ENCODE data around the gene KCNT2.

KCNT2 gene

DNA sequence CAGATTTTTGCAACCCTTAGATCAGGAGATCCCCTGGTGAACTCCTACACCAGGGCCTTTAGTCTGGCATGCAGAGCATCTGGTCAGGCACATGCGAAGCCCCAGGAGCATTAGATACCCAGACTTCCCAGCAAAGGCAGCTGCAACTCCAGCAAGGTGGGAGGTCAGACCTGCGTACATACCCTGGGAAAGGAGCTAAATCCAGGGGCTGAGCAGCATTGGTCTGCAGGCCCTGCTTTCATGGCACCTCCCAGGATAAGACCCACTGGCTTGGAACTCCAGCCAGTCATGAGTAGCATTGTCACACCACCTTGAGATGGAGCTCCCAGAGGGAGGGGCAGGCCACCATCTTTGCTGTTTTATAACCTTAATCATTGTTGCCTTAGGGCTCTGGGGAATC lies 92.3 kb downstream of the KCNT2 start:
- TF ChIP-seq TAF1 (IDR thresholded peaks at IDR 0.05; ENCODE audit: low read depth) (no peak), NFIC (IDR thresholded peaks at IDR 0.05) (no peak), EP300 (IDR thresholded peaks at IDR 0.05; ENCODE audit: borderline replicate concordance) (no peak), CREB1 (IDR thresholded peaks at IDR 0.05; ENCODE audit: low read depth) (no peak), YY1 (IDR thresholded peaks at IDR 0.05; ENCODE audit: low read depth) (no peak), RAD21 (IDR thresholded peaks at IDR 0.05; ENCODE audit: low read depth) (no peak), CEBPB (IDR thresholded peaks at IDR 0.05) (no peak), TCF12 (IDR thresholded peaks at IDR 0.05; ENCODE audit: low read depth) (no peak), EGR1 (IDR thresholded peaks at IDR 0.05) (no peak), TEAD4 (IDR thresholded peaks at IDR 0.05) (no peak), ZBTB7A (IDR thresholded peaks at IDR 0.05; ENCODE audit: low read depth) (no peak), FOXM1 (IDR thresholded peaks at IDR 0.05; ENCODE audit: borderline replicate concordance, low read depth) (no peak)
- TF ChIP-seq, protein P1, sequence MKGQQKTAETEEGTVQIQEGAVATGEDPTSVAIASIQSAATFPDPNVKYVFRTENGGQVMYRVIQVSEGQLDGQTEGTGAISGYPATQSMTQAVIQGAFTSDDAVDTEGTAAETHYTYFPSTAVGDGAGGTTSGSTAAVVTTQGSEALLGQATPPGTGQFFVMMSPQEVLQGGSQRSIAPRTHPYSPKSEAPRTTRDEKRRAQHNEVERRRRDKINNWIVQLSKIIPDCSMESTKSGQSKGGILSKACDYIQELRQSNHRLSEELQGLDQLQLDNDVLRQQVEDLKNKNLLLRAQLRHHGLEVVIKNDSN (IDR thresholded peaks at IDR 0.05) = no peak
- TF ChIP-seq, protein P2, sequence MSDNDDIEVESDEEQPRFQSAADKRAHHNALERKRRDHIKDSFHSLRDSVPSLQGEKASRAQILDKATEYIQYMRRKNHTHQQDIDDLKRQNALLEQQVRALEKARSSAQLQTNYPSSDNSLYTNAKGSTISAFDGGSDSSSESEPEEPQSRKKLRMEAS (IDR thresholded peaks at IDR 0.05) = no peak
- TF ChIP-seq, protein P3, sequence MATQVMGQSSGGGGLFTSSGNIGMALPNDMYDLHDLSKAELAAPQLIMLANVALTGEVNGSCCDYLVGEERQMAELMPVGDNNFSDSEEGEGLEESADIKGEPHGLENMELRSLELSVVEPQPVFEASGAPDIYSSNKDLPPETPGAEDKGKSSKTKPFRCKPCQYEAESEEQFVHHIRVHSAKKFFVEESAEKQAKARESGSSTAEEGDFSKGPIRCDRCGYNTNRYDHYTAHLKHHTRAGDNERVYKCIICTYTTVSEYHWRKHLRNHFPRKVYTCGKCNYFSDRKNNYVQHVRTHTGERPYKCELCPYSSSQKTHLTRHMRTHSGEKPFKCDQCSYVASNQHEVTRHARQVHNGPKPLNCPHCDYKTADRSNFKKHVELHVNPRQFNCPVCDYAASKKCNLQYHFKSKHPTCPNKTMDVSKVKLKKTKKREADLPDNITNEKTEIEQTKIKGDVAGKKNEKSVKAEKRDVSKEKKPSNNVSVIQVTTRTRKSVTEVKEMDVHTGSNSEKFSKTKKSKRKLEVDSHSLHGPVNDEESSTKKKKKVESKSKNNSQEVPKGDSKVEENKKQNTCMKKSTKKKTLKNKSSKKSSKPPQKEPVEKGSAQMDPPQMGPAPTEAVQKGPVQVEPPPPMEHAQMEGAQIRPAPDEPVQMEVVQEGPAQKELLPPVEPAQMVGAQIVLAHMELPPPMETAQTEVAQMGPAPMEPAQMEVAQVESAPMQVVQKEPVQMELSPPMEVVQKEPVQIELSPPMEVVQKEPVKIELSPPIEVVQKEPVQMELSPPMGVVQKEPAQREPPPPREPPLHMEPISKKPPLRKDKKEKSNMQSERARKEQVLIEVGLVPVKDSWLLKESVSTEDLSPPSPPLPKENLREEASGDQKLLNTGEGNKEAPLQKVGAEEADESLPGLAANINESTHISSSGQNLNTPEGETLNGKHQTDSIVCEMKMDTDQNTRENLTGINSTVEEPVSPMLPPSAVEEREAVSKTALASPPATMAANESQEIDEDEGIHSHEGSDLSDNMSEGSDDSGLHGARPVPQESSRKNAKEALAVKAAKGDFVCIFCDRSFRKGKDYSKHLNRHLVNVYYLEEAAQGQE (IDR thresholded peaks at IDR 0.05; ENCODE audit: low read depth) = no peak

DNA sequence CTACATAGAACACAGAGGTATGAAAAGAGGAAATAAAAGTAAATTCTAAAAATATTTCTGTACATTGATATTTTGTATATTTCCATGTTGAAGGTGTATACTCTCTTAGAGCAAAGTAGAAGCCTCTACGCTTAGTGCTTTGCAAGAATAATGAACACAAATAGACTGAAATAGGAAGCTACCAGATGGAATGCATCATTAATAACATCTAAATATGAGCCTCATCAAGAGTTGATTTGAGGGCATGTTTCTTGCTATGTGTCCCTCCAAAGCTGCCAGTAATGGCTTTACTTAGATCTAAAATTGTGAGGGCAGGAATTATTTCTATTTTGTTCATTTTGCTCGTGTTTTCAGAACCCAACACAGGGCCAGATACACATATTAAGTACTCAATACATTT lies 94.4 kb downstream of the KCNT2 start:
- TF ChIP-seq CEBPB (IDR thresholded peaks at IDR 0.05) (no peak), TEAD4 (IDR thresholded peaks at IDR 0.05) (no peak), RAD21 (IDR thresholded peaks at IDR 0.05; ENCODE audit: low read depth) (no peak), NFIC (IDR thresholded peaks at IDR 0.05) (no peak), CREB1 (IDR thresholded peaks at IDR 0.05; ENCODE audit: low read depth) (no peak), EGR1 (IDR thresholded peaks at IDR 0.05) (no peak), TCF12 (IDR thresholded peaks at IDR 0.05; ENCODE audit: low read depth) (no peak), YY1 (IDR thresholded peaks at IDR 0.05; ENCODE audit: low read depth) (no peak), ZBTB7A (IDR thresholded peaks at IDR 0.05; ENCODE audit: low read depth) (no peak), EP300 (IDR thresholded peaks at IDR 0.05; ENCODE audit: borderline replicate concordance) (no peak)
- TF ChIP-seq, protein P3 (IDR thresholded peaks at IDR 0.05; ENCODE audit: low read depth) = no peak
- TF ChIP-seq, protein P2 (IDR thresholded peaks at IDR 0.05) = no peak
- TF ChIP-seq, protein P1 (IDR thresholded peaks at IDR 0.05) = no peak

DNA sequence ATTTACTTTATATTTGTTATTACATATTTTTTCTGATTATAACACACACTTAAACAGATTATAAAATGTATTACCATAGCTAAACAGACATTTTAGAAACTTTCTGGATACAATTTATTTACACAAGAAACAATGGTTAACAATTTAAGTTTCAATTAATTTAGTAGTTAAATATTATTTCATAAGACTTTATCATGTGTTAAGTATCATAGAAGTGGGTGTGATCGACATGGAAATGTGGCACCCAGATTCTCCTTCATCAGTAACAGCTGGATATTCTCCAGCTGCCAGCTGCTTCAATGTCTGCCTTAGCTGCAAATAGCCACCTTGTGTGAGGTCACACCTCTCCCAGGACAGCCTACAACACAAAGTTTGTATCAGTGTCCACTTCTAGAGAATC lies 97.8 kb downstream of the KCNT2 start:
- TF ChIP-seq CREB1 (IDR thresholded peaks at IDR 0.05; ENCODE audit: low read depth) (no peak), NFIC (IDR thresholded peaks at IDR 0.05) (no peak)
- TF ChIP-seq, protein P1 (IDR thresholded peaks at IDR 0.05) = no peak

DNA sequence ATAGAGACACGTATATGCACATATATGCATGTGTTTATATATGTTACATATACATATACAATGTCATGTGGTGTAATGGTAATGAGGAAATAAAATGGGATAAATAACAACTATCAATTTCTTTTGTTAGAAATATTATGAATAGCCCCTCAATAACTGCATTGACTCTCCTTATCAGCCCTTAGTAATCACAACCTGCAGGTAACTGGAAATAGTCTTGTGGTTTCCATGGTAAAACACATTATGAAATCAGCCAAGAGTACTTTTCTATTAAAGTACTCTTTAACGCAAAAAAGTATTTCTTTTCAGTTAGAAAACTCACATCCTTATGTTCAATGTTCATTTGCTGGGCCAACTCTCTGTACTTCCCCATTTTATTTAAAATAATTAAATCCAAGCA lies 105.8 kb downstream of the KCNT2 start:
- no peak for TF ChIP-seq EGR1 (IDR thresholded peaks at IDR 0.05)
- no peak for TF ChIP-seq TAF1 (IDR thresholded peaks at IDR 0.05; ENCODE audit: low read depth)
- TF ChIP-seq YY1 (IDR thresholded peaks at IDR 0.05; ENCODE audit: low read depth) = no peak
- TF ChIP-seq NFIC (IDR thresholded peaks at IDR 0.05) = no peak
- no peak for TF ChIP-seq ZBTB7A (IDR thresholded peaks at IDR 0.05; ENCODE audit: low read depth)
- TF ChIP-seq RAD21 (IDR thresholded peaks at IDR 0.05; ENCODE audit: low read depth) = no peak
- no peak for TF ChIP-seq EP300 (IDR thresholded peaks at IDR 0.05; ENCODE audit: borderline replicate concordance)
- TF ChIP-seq TEAD4 (IDR thresholded peaks at IDR 0.05) = no peak
- TF ChIP-seq, protein P1 (IDR thresholded peaks at IDR 0.05) = no peak
- TF ChIP-seq, protein P2 (IDR thresholded peaks at IDR 0.05) = no peak
- TF ChIP-seq FOXM1 (IDR thresholded peaks at IDR 0.05; ENCODE audit: borderline replicate concordance, low read depth) = no peak
- TF ChIP-seq, protein P3 (IDR thresholded peaks at IDR 0.05; ENCODE audit: low read depth) = no peak
- TF ChIP-seq TCF12 (IDR thresholded peaks at IDR 0.05; ENCODE audit: low read depth) = no peak
- no peak for TF ChIP-seq CREB1 (IDR thresholded peaks at IDR 0.05; ENCODE audit: low read depth)
- TF ChIP-seq CEBPB (IDR thresholded peaks at IDR 0.05) = no peak
